ENCODE measurements around the gene COA3. TPM values are rescaled to one million over a fixed set of nuclear protein-coding genes. Genes with fewer than 3 reads are reported as not detected.
"Not testable (repeated sequence)": the region's sequence is repeated elsewhere in the genome, so short reads cannot be mapped to it uniquely, and the experiment has no call there.

COA3 gene
- total RNA-seq, 1 experiment from 2014 or later = 53.0 TPM

DNA sequence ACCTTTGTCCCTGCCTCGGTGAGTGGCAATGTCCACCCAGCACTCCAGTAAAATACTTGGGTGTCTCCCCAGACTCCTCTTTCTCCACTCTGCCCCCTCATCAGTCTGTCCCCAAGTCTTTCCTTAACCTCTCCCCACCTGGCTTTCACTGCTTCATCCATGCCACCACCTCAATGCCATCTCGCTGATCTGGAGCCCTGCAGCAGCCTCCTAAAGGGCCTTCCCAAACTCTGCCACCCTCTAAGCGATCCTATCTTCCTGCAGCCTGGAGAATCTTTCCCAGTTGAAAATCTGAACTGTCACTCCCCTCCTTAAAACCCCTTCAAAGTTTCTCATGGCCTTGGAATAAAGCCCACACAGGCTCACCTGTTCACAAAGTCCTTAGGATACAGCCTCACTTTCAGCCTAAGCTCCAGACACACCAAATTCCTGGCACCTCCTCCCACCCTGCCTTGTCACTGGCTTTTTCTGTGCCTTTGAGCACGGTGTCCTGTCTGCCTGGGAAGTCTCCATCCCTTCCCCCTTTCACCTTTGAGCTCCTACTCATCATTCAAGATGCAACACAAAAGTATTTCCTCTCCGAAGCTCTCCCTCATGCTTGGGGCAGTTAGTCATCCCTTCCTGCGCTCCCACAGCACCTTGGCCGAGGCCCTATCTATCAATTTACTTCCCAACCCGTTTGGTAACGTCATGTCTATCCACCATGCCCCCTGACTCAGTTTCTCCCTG, 15.3 kb downstream of the COA3 start:
- DNase-seq (ENCODE audit: extremely low read depth, low read depth) = no peak

- DNase-seq (ENCODE audit: extremely low read depth, low read depth) = no peak
Measured at GRCh38 chr17:42782166-42783061, 16.1 kb downstream of the COA3 start.

GRCh38 chr17:42781639-42782165, 16.8 kb downstream of the COA3 start:
- no peak for DNase-seq (ENCODE audit: extremely low read depth, low read depth)

DNA sequence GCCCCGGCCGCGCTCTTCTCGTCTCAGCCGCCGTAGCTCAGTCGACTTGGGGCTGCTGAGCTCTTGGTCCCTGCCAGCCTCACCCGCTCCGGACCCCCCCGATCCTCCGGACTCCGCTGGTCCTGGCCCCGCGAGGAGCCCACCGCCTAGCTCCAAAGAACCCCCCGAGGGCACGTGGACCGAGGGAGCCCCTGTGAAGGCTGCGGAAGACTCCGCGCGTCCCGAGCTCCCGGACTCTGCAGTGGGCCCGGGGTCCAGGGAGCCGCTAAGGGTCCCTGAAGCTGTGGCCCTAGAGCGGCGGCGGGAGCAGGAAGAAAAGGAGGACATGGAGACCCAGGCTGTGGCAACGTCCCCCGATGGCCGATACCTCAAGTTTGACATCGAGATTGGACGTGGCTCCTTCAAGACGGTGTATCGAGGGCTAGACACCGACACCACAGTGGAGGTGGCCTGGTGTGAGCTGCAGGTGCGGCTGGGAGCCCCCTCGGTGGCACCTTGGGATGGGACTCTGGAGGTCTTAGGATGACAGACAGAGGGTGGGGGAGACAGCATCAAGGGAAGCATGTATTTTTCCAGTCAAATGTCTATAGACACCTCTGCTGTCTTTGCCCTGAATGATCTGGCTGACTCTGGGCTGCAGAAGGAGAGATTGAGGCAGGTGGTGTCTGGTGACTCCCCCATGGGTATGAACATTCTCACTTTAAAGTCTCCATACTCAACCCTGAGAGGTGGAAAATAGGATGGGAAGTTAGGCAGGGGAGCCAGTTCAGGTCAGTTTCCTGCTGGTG, 17.5 kb downstream of the COA3 start:
- DNase-seq (ENCODE audit: extremely low read depth, low read depth) = no peak

- no peak for DNase-seq (ENCODE audit: extremely low read depth, low read depth)
Measured at GRCh38 chr17:42779936-42780850, 18.3 kb downstream of the COA3 start, which contains the start of gene WNK4. WNK4 (plus strand) TSS chr17:42780610; CDS start chr17:42780699, 89 bp downstream.

DNA sequence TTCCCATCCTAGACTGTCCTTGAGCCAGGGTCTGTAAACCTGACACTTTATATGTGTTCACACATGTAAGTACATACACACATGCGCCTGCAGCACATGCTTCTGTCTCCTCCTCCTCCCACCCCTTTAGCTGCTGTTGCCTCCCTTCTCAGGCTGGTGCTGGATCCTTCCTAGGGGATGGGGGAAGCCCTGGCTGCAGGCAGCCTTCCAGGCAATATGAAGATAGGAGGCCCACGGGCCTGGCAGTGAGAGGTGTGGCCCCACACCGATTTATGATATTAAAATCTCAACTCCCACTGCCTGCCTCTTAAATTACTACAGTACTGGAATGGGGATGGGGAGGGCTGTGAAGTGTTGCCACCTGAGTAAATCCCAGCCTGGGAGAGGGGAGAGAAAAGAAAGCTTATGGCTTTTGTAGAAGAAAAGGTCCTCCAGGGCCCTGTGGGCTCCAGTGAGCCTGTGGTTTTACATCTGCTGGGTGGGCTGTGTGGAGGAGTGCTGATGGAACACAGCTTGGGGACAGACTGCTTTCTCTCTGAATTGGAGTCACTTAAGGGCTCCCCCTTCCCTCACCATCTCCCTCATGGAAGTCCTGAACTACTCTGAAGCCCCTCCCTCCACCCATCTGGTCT, 19.1 kb downstream of the COA3 start:
- DNase-seq (ENCODE audit: extremely low read depth, low read depth) = no peak

GRCh38 chr17:42778570-42778969, 19.9 kb downstream of the COA3 start:
- DNase-seq (ENCODE audit: extremely low read depth, low read depth) = no peak

GRCh38 chr17:42775534-42776098, 22.9 kb downstream of the COA3 start:
- no peak for DNase-seq (ENCODE audit: extremely low read depth, low read depth)

DNA sequence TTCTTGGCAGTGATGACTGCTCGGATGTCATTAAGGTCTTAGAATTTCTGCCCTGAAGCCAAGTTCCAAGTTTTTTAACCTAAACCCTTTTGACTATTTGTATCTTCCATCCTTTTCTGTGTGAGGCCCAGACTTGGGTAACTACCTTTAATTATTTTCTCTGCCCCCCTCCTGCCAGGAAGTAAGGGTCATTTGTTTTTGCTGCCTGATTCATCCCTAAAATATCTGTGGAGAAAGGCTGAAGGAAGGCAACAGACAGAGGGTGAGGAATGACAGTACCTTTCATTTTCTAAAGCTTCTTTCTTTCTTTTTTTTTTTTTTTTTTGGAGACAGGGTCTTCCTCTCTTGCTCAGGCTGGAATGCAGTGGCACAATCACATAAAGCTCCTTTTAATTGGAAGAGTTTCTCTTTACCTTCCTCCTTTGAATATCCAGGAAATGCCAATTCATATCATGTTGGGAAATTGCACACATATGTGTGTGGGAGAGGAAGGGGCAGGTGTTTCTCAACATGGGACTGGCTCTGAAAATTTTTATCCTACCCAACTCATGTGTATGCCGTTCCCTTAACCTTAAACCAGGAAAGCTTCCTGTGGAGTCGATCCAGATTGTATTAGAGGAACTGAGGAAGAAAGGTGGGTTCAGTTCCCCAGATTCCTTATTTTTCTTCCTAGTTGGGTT, 24.3 kb downstream of the COA3 start:
- DNase-seq (ENCODE audit: extremely low read depth, low read depth) = no peak

GRCh38 chr17:42773290-42774035, 25.0 kb downstream of the COA3 start, which contains the start of gene VPS25:
VPS25 (plus strand) TSS chr17:42773449; CDS start chr17:42773476, 27 bp downstream.
- DNase-seq (ENCODE audit: extremely low read depth, low read depth) = peak; percentile 79

- DNase-seq (ENCODE audit: extremely low read depth, low read depth) = no peak
Measured at GRCh38 chr17:42772945-42773289, 25.6 kb downstream of the COA3 start.

DNA sequence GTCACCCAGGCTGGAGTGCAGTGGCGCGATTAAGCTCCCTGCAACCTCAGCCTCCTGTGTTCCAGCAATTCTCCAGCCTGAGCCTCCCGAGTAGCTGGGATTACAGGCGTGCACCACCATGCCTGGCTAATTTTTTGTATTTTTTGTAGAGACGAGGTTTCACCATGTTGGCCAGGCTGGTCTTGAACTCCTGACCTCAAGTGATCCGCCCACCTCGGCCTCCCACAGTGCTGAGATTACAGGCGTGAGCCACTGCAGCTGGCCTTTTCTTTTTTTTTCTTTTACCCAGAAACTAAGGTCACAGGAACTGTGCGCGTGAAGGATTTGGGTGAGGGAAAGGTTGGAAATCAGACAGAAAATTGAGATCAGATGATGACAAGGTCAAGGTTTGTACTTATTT, 28.5 kb downstream of the COA3 start:
- not testable (repeated sequence) for DNase-seq (ENCODE audit: extremely low read depth, low read depth)

DNA sequence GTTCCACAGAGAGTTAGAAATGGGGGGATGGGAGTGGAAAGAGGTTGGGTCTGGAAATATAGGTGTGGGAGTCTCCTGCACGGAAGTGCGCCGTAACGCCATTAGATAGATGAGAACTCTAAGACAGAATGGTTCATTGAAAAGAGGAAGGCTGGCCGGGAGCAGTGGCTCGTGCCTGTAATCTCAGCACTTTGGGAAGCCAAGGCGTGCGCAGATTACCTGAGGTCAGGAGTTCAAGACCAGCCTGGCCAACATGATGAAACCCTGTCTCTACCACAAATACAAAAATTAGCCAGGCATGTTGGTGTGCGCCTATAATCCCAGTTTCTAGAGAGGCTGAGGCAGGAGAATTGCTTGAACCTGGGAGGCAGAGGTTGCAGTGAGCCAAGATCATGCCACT, 30.5 kb downstream of the COA3 start:
- DNase-seq (ENCODE audit: extremely low read depth, low read depth) = not testable (repeated sequence)

DNA sequence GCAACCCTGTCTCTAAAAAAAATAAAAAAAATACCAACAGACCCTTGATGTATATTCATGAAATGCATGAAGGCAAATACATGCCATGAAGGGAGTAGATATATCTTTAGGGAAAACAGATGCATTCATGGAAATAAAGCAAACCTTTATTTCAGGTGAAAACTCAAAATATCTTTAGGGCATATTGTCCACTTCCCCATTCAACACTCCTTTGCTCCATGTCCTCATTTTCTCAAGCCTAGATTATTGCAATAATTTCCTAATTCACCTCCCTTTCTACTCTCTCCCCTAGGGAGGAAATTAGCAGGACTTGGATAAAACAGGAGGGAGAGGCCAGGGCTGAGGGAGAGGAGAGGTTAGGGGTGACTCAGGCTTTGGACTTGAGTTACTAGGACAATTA, 31.0 kb downstream of the COA3 start:
- no peak for DNase-seq (ENCODE audit: extremely low read depth, low read depth)

- no peak for DNase-seq (ENCODE audit: extremely low read depth, low read depth)
Measured at GRCh38 chr17:42766124-42766523, 32.4 kb downstream of the COA3 start.

GRCh38 chr17:42761638-42762037, 36.9 kb downstream of the COA3 start:
- DNase-seq (ENCODE audit: extremely low read depth, low read depth) = no peak

All from NCI-H460 (cell line).